PC-3 (cell line): Measurements from ENCODE around the gene VEGFD.

Experiments
- CTCF ChIP-seq: fragments of 300-600 bp; sonication (generic); conservative IDR thresholded peaks from 2 replicates; pipeline ENCODE4 v1.5.1; 2017; ENCODE audit warnings: antibody characterized with exemption, low read depth, mild to moderate bottlenecking, low read length
- EZH2 ChIP-seq: fragments of 300-600 bp; sonication (generic); IDR thresholded peaks from one replicate; pipeline ENCODE4 v1.6.1; 2017; ENCODE audit warnings: antibody characterized with exemption, mild to moderate bottlenecking, low read length; ENCODE audit not compliant: unreplicated experiment
- EZH2phosphoT487 ChIP-seq: fragments of 300-600 bp; sonication (generic); IDR thresholded peaks from 2 replicates; pipeline ENCODE4 v1.6.1; 2018; ENCODE audit warnings: mild to moderate bottlenecking, antibody characterized with exemption, low read length, borderline replicate concordance

GRCh38 chrX:15328131-15328530, 56.1 kb downstream of the VEGFD start:
- TF ChIP-seq EZH2, result no peak
- TF ChIP-seq CTCF, result no peak
- no peak for TF ChIP-seq EZH2phosphoT487
